ENCODE data around the gene FAM89B.

Gene FAM89B

GRCh38 chr11:65579291-65579690 lies 7.0 kb downstream of the FAM89B start:
- Histone ChIP-seq H4K8ac (ENCODE audit: low read depth, low read length) (no peak overlapping the region), H2BK12ac (ENCODE audit: low read length) (no peak overlapping the region), H3K23ac (ENCODE audit: low read length) (no peak overlapping the region), H2BK120ac (ENCODE audit: insufficient read depth, low read length, poor library complexity) (no peak overlapping the region), H2BK5ac (ENCODE audit: low read depth, low read length, poor library complexity) (no peak overlapping the region), H3K4me2 (ENCODE audit: low read length) (no peak overlapping the region), H3K4ac (ENCODE audit: low read depth, low read length) (no peak overlapping the region), H2AFZ (ENCODE audit: insufficient read depth, low read length, poor library complexity) (no peak overlapping the region), H3K14ac (ENCODE audit: low read length) (no peak overlapping the region), H3K18ac (ENCODE audit: low read length) (no peak overlapping the region), H3K79me1 (ENCODE audit: low read length) (peaks cover 11% of the 10 kb centered on the region), H2AK5ac (ENCODE audit: low read length) (no peak overlapping the region), H3K27ac (ENCODE audit: low read depth, low read length) (no peak overlapping the region), H3K9me3 (ENCODE audit: insufficient read depth, low read depth, low read length) (no peaks in the 10 kb centered on the region), H4K12ac (ENCODE audit: low read depth, low read length) (no peak overlapping the region), H3K36me3 (ENCODE audit: control insufficient read depth in 1 of 2, insufficient read depth in 2 of 2, low read length in 2 of 2) (peaks cover 20 to 25% of the 10 kb centered on the region in 2 experiments), H3K27me3 (ENCODE audit: insufficient read depth, low read length) (no peaks in the 10 kb centered on the region), H3K9ac (ENCODE audit: low read length) (no peak overlapping the region), H3K4me3 (ENCODE audit: low read depth, low read length) (no peak overlapping the region), H3K79me2 (ENCODE audit: control insufficient read depth, insufficient read depth, low read length, poor library complexity) (peaks cover 7% of the 10 kb centered on the region), H3K4me1 (ENCODE audit: control insufficient read depth in 1 of 2, insufficient read depth in 2 of 2, low read length in 2 of 2) (peaks cover 16 to 22% of the 10 kb centered on the region in 2 experiments), H4K91ac (ENCODE audit: low read depth, low read length) (no peak overlapping the region)
- WGBS (ENCODE audit: extremely low coverage, insufficient coverage, insufficient read length): no CpG with 5 or more reads among the region's 4 CpGs
- peak in 1 of 2 donors; percentile 32 for DNase-seq

DNA sequence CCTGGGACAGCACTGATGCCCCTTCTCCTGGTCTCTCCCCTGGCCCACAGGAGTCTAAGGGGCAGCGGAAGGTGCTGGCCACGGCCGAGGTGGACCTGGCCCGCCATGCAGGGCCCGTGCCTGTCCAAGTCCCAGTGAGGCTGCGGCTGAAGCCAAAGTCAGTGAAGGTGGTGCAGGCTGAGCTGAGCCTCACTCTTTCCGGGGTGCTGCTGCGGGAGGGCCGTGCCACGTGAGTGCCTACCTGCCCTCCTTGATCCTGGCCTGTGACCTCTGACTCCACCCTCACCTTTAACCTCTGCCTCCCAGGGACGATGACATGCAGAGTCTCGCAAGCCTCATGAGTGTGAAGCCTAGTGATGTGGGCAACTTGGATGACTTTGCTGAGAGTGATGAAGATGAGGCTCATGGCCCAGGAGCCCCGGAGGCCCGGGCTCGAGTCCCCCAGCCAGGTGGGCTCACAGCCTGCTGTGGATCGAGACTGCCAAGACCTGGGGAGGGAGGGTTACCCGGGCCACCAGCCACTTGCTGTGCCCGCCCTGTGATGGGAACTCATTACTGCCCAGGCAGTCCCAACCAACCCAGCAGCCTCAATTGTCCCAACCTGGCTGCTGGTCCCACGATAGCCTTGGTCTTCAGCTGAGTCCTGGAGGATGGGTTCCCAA lies 7.8 kb downstream of the FAM89B start:
- Histone ChIP-seq H3K4ac (ENCODE audit: low read depth, low read length) (no peak overlapping the region), H2AK5ac (ENCODE audit: low read length) (no peak overlapping the region), H2BK5ac (ENCODE audit: low read depth, low read length, poor library complexity) (no peak overlapping the region), H4K8ac (ENCODE audit: low read depth, low read length) (no peak overlapping the region), H3K27ac (ENCODE audit: low read depth, low read length) (no peak overlapping the region), H2AFZ (ENCODE audit: insufficient read depth, low read length, poor library complexity) (no peak overlapping the region), H3K79me1 (ENCODE audit: low read length) (peaks cover 6% of the 10 kb centered on the region), H3K14ac (ENCODE audit: low read length) (no peak overlapping the region), H4K91ac (ENCODE audit: low read depth, low read length) (no peak overlapping the region), H3K4me2 (ENCODE audit: low read length) (no peak overlapping the region), H3K4me1 (ENCODE audit: control insufficient read depth in 1 of 2, insufficient read depth in 2 of 2, low read length in 2 of 2) (peaks cover 9 to 17% of the 10 kb centered on the region in 2 experiments), H2BK12ac (ENCODE audit: low read length) (no peak overlapping the region), H3K9ac (ENCODE audit: low read length) (no peak overlapping the region), H3K23ac (ENCODE audit: low read length) (no peak overlapping the region), H3K27me3 (ENCODE audit: insufficient read depth, low read length) (no peaks in the 10 kb centered on the region), H3K4me3 (ENCODE audit: low read depth, low read length) (no peak overlapping the region), H2BK120ac (ENCODE audit: insufficient read depth, low read length, poor library complexity) (no peak overlapping the region), H3K36me3 (ENCODE audit: control insufficient read depth in 1 of 2, insufficient read depth in 2 of 2, low read length in 2 of 2) (peaks cover 20 to 29% of the 10 kb centered on the region in 2 experiments), H3K18ac (ENCODE audit: low read length) (no peak overlapping the region), H3K79me2 (ENCODE audit: control insufficient read depth, insufficient read depth, low read length, poor library complexity) (peaks cover 7% of the 10 kb centered on the region), H3K9me3 (ENCODE audit: insufficient read depth, low read depth, low read length) (no peaks in the 10 kb centered on the region), H4K12ac (ENCODE audit: low read depth, low read length) (no peak overlapping the region)
- WGBS (ENCODE audit: extremely low coverage, insufficient coverage, insufficient read length): no CpG with 5 or more reads among the region's 19 CpGs
- no peak for DNase-seq

DNA sequence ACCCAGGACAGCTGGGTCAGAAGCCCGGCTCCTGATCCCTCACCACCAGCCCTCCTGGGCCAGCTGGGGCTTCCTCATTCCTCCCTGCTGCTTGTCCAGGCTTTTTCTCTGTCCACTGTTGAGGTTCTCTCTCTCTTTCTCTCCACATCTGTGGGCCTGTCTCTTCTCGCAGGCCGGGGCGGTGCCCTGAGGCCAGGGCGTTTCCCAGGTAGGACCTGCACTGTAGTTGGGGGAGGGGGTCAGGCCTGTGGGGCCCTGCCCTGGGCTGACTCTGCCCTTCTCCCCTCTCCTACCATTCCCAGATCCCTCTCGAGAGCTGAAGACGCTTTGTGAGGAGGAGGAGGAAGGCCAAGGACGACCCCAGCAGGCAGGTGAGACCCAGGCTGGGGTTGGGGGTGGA lies 8.4 kb downstream of the FAM89B start:
- H4K12ac ChIP-seq (ENCODE audit: low read depth, low read length): no peak overlapping the region
- H3K4me2 ChIP-seq (ENCODE audit: low read length): no peak overlapping the region
- H4K91ac ChIP-seq (ENCODE audit: low read depth, low read length): no peak overlapping the region
- H3K23ac ChIP-seq (ENCODE audit: low read length): no peak overlapping the region
- peaks cover 5 to 11% of the 10 kb centered on the region in 2 experiments for H3K4me1 ChIP-seq (ENCODE audit: control insufficient read depth in 1 of 2, insufficient read depth in 2 of 2, low read length in 2 of 2)
- no peak overlapping the region for H3K4ac ChIP-seq (ENCODE audit: low read depth, low read length)
- no peak overlapping the region for H3K9ac ChIP-seq (ENCODE audit: low read length)
- no peak overlapping the region for H3K4me3 ChIP-seq (ENCODE audit: low read depth, low read length)
- H2BK12ac ChIP-seq (ENCODE audit: low read length): no peak overlapping the region
- no peaks in the 10 kb centered on the region for H3K9me3 ChIP-seq (ENCODE audit: insufficient read depth, low read depth, low read length)
- H3K79me2 ChIP-seq (ENCODE audit: control insufficient read depth, insufficient read depth, low read length, poor library complexity): peaks cover 7% of the 10 kb centered on the region
- H3K79me1 ChIP-seq (ENCODE audit: low read length): peaks cover 3% of the 10 kb centered on the region
- no peak overlapping the region for H2AK5ac ChIP-seq (ENCODE audit: low read length)
- H3K18ac ChIP-seq (ENCODE audit: low read length): no peak overlapping the region
- no CpG with 5 or more reads among the region's 8 CpGs for WGBS (ENCODE audit: extremely low coverage, insufficient coverage, insufficient read length)
- no peak overlapping the region for H3K27ac ChIP-seq (ENCODE audit: low read depth, low read length)
- DNase-seq: no peak
- no peaks in the 10 kb centered on the region for H3K27me3 ChIP-seq (ENCODE audit: insufficient read depth, low read length)
- no peak overlapping the region for H2BK5ac ChIP-seq (ENCODE audit: low read depth, low read length, poor library complexity)
- no peak overlapping the region for H3K14ac ChIP-seq (ENCODE audit: low read length)
- H2BK120ac ChIP-seq (ENCODE audit: insufficient read depth, low read length, poor library complexity): no peak overlapping the region
- H3K36me3 ChIP-seq (ENCODE audit: control insufficient read depth in 1 of 2, insufficient read depth in 2 of 2, low read length in 2 of 2): peaks cover 22 to 29% of the 10 kb centered on the region in 2 experiments
- no peak overlapping the region for H4K8ac ChIP-seq (ENCODE audit: low read depth, low read length)
- no peak overlapping the region for H2AFZ ChIP-seq (ENCODE audit: insufficient read depth, low read length, poor library complexity)

DNA sequence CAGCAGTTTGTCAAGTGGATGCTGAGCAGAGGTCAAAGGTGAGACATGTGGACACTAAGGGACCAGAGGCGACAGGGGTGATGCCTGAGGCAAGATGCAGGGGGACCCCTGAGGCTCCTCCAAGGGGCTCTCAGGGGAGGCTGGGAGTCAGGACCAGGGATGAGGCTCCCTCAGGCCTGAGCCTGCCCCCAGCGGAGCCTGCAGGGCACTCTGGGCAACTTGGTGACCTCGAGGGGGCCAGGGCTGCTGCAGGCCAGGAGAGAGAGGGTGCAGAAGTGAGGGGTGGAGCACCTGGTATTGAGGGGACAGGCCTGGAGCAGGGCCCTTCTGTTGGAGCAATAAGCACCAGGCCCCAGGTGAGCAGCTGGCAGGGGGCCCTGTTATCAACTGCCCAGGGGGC lies 9.6 kb downstream of the FAM89B start:
- no peak overlapping the region for H3K14ac ChIP-seq (ENCODE audit: low read length)
- H3K4ac ChIP-seq (ENCODE audit: low read depth, low read length): no peak overlapping the region
- no peak overlapping the region for H2AFZ ChIP-seq (ENCODE audit: insufficient read depth, low read length, poor library complexity)
- no peak overlapping the region for H3K4me3 ChIP-seq (ENCODE audit: low read depth, low read length)
- no peak overlapping the region for H2AK5ac ChIP-seq (ENCODE audit: low read length)
- H3K79me2 ChIP-seq (ENCODE audit: control insufficient read depth, insufficient read depth, low read length, poor library complexity): no peaks in the 10 kb centered on the region
- H3K36me3 ChIP-seq (ENCODE audit: control insufficient read depth in 1 of 2, insufficient read depth in 2 of 2, low read length in 2 of 2): peaks cover 22 to 29% of the 10 kb centered on the region in 2 experiments
- H3K79me1 ChIP-seq (ENCODE audit: low read length): no peaks in the 10 kb centered on the region
- no peak overlapping the region for H3K18ac ChIP-seq (ENCODE audit: low read length)
- no peak overlapping the region for H2BK12ac ChIP-seq (ENCODE audit: low read length)
- no peak overlapping the region for H4K8ac ChIP-seq (ENCODE audit: low read depth, low read length)
- WGBS (ENCODE audit: extremely low coverage, insufficient coverage, insufficient read length): no CpG with 5 or more reads among the region's 3 CpGs
- no peak for DNase-seq
- no peak overlapping the region for H3K9ac ChIP-seq (ENCODE audit: low read length)
- H3K4me2 ChIP-seq (ENCODE audit: low read length): no peak overlapping the region
- H4K12ac ChIP-seq (ENCODE audit: low read depth, low read length): no peak overlapping the region
- no peak overlapping the region for H3K23ac ChIP-seq (ENCODE audit: low read length)
- H4K91ac ChIP-seq (ENCODE audit: low read depth, low read length): no peak overlapping the region
- H2BK5ac ChIP-seq (ENCODE audit: low read depth, low read length, poor library complexity): no peak overlapping the region
- no peaks in the 10 kb centered on the region for H3K27me3 ChIP-seq (ENCODE audit: insufficient read depth, low read length)
- H2BK120ac ChIP-seq (ENCODE audit: insufficient read depth, low read length, poor library complexity): no peak overlapping the region
- no peak overlapping the region for H3K27ac ChIP-seq (ENCODE audit: low read depth, low read length)
- H3K4me1 ChIP-seq (ENCODE audit: control insufficient read depth in 1 of 2, insufficient read depth in 2 of 2, low read length in 2 of 2): peaks cover 0 to 3% of the 10 kb centered on the region in 2 experiments
- no peaks in the 10 kb centered on the region for H3K9me3 ChIP-seq (ENCODE audit: insufficient read depth, low read depth, low read length)

Measured in trophoblast cell (in vitro differentiated cells and primary cell).